ENCODE results near the gene HSPB6. TPM values are rescaled to one million over a fixed set of nuclear protein-coding genes. Genes with fewer than 3 reads are reported as not detected.

The HSPB6 gene
- total RNA-seq, 1 donor from 2014 or later, result 5.0 TPM

- TF ChIP-seq CTCF (IDR thresholded peaks at IDR 0.05), result no peak
- peak; percentile 98 for DNase-seq (ENCODE audit: low spot score)
- Mint-ChIP-seq H3K4me3 (ENCODE audit: unreplicated experiment) (peak within 1 kb of the TSS; percentile 99), H3K9me3 (ENCODE audit: low read depth) (no peaks in the 10 kb centered on the region), H3K27me3 (ENCODE audit: low read depth) (no peaks in the 10 kb centered on the region), H3K4me1 (ENCODE audit: low read depth) (peaks cover 55% of the 10 kb centered on the region), H3K27ac (ENCODE audit: unreplicated experiment) (peak within 1 kb of the TSS; percentile 92), H3K36me3 (ENCODE audit: low read depth) (no peaks in the 10 kb centered on the region)
These were observed 8.5 kb downstream of the HSPB6 start, which contains the start of gene LIN37 for GRCh38 chr19:35748106-35749020. TSS of gene LIN37 (plus strand) at chr19:35748576. CDS start at chr19:35748725, 149 bp downstream.

GRCh38 chr19:35746531-35746930, 10.3 kb downstream of the HSPB6 start:
- peak overlapping the region; percentile 100 for H3K27ac Mint-ChIP-seq (ENCODE audit: unreplicated experiment)
- no peaks in the 10 kb centered on the region for H3K27me3 Mint-ChIP-seq (ENCODE audit: low read depth)
- H3K4me3 Mint-ChIP-seq (ENCODE audit: unreplicated experiment), result peak overlapping the region; percentile 97
- peak; percentile 72 for DNase-seq (ENCODE audit: low spot score)
- H3K36me3 Mint-ChIP-seq (ENCODE audit: low read depth), result no peaks in the 10 kb centered on the region
- TF ChIP-seq CTCF (IDR thresholded peaks at IDR 0.05), result no peak
- H3K9me3 Mint-ChIP-seq (ENCODE audit: low read depth), result no peaks in the 10 kb centered on the region
- peaks cover 59% of the 10 kb centered on the region for H3K4me1 Mint-ChIP-seq (ENCODE audit: low read depth)

- H3K27ac Mint-ChIP-seq (ENCODE audit: unreplicated experiment), result peak overlapping the region; percentile 100
These were observed 10.8 kb downstream of the HSPB6 start for GRCh38 chr19:35746087-35746462.

GRCh38 chr19:35745328-35746086, 11.3 kb downstream of the HSPB6 start, which contains the start of the genes PSENEN and U2AF1L4:
TSS of gene PSENEN (plus strand) at chr19:35745651. CDS start at chr19:35745931, 280 bp downstream.
TSS of gene U2AF1L4 (minus strand) at chr19:35745418. CDS start at chr19:35745391, 27 bp downstream.
- Mint-ChIP-seq H3K27me3 (ENCODE audit: low read depth) (no peaks in the 10 kb centered on the region), H3K27ac (ENCODE audit: unreplicated experiment) (peak within 1 kb of the TSS; percentile 100), H3K4me1 (ENCODE audit: low read depth) (peaks cover 64% of the 10 kb centered on the region), H3K9me3 (ENCODE audit: low read depth) (no peaks in the 10 kb centered on the region), H3K4me3 (ENCODE audit: unreplicated experiment) (peak within 1 kb of the TSS; percentile 97), H3K36me3 (ENCODE audit: low read depth) (no peaks in the 10 kb centered on the region)
- DNase-seq (ENCODE audit: low spot score), result peak; percentile 98
- TF ChIP-seq CTCF (IDR thresholded peaks at IDR 0.05), result no peak

More at GRCh38 chr19:35746087-35746462, 10.8 kb downstream of the HSPB6 start:
- H3K4me1 Mint-ChIP-seq (ENCODE audit: low read depth), result peaks cover 59% of the 10 kb centered on the region
- no peak for DNase-seq (ENCODE audit: low spot score)
- no peaks in the 10 kb centered on the region for H3K9me3 Mint-ChIP-seq (ENCODE audit: low read depth)
- no peak for TF ChIP-seq CTCF (IDR thresholded peaks at IDR 0.05)
- H3K4me3 Mint-ChIP-seq (ENCODE audit: unreplicated experiment), result peak overlapping the region; percentile 97
- H3K27me3 Mint-ChIP-seq (ENCODE audit: low read depth), result no peaks in the 10 kb centered on the region
- no peaks in the 10 kb centered on the region for H3K36me3 Mint-ChIP-seq (ENCODE audit: low read depth)
